ENCODE data around the gene GTF3C5.

DNA sequence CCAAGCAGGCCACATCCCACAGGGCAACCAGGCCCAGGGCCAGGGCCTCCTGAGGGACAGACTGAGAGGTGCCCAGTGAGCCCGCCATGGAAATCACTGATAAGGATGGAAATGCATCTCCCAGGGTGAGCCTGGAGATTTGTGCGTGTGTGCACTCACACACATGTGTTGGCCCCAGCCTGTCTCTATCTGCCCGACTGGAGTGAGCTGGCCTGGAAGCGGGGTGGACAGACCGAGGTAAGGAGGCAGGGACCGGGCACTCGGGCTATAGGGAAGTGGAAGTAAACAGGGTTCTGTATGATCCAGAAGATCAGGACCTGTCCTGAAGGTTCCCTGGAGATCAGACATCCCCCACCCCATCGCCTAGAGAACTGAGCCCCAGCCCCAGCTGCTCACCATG lies 34.9 kb upstream of the GTF3C5 start:
- TF ChIP-seq TAF1 (IDR thresholded peaks at IDR 0.05; ENCODE audit: borderline replicate concordance, insufficient read depth, low read length): no peak
- no peak for TF ChIP-seq SIN3A (IDR thresholded peaks at IDR 0.05; ENCODE audit: borderline replicate concordance, insufficient read depth, low read length)
- TF ChIP-seq POLR2AphosphoS5 (IDR thresholded peaks at IDR 0.05; ENCODE audit: low read depth, low read length): no peak
- TF ChIP-seq, protein P1, sequence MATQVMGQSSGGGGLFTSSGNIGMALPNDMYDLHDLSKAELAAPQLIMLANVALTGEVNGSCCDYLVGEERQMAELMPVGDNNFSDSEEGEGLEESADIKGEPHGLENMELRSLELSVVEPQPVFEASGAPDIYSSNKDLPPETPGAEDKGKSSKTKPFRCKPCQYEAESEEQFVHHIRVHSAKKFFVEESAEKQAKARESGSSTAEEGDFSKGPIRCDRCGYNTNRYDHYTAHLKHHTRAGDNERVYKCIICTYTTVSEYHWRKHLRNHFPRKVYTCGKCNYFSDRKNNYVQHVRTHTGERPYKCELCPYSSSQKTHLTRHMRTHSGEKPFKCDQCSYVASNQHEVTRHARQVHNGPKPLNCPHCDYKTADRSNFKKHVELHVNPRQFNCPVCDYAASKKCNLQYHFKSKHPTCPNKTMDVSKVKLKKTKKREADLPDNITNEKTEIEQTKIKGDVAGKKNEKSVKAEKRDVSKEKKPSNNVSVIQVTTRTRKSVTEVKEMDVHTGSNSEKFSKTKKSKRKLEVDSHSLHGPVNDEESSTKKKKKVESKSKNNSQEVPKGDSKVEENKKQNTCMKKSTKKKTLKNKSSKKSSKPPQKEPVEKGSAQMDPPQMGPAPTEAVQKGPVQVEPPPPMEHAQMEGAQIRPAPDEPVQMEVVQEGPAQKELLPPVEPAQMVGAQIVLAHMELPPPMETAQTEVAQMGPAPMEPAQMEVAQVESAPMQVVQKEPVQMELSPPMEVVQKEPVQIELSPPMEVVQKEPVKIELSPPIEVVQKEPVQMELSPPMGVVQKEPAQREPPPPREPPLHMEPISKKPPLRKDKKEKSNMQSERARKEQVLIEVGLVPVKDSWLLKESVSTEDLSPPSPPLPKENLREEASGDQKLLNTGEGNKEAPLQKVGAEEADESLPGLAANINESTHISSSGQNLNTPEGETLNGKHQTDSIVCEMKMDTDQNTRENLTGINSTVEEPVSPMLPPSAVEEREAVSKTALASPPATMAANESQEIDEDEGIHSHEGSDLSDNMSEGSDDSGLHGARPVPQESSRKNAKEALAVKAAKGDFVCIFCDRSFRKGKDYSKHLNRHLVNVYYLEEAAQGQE (IDR thresholded peaks at IDR 0.05; ENCODE audit: insufficient read depth in 1 of 2, low read depth in 2 of 2, low read length in 2 of 2): no peak

Measured in PFSK-1 (cell line).